Endothelial cell of umbilical vein (primary cell): ENCODE data around the gene C17orf78. TPM values are rescaled to one million over a fixed set of nuclear protein-coding genes. Genes with fewer than 3 reads are reported as not detected.

Experiments
- BruUV-seq: library from RNA; stranded (reverse); fragments of 400-500 nt; replicated peaks from 2 replicates; lab custom pipeline; 2021; lab: Mats Ljungman, UMichigan
- CTCF ChIA-PET: fragments of 300-600, 350-600 bp; sonication (Branson Sonifier 250); formaldehyde crosslinking; loops from one replicate; lab custom pipeline; 2021; ENCODE audit warnings: antibody characterized with exemption, inconsistent platforms; lab: Charles Lee
- POLR2A ChIA-PET: fragments of 300-600, 350-600 bp; sonication (Branson Sonifier 250); formaldehyde crosslinking; loops from one replicate; lab custom pipeline; 2021; ENCODE audit warnings: antibody characterized with exemption, inconsistent platforms; lab: Charles Lee
- DNase-seq: peaks from one replicate; pipeline ENCODE4 v3.0.0-alpha.2; 2011; ENCODE audit warnings: low read depth, low spot score
- FAIRE-seq: peaks from 2 replicates; lab custom pipeline; 2011; peaks lifted over from hg19 to GRCh38; lab: Jason Lieb, UNC
- H2AFZ ChIP-seq: 2 replicates; pipeline ENCODE4 v1.6.0; 2012; ENCODE audit warnings: low read depth, low read length, control low read depth, inconsistent platforms
- H3K27ac ChIP-seq: 2 replicates; pipeline ENCODE4 v1.5.1; 2011; ENCODE audit warnings: low read depth, mild to moderate bottlenecking, control low read depth, low read length, moderate library complexity; ENCODE audit not compliant: insufficient read depth
- H3K27me3 ChIP-seq, 2 experiments: 2 replicates each; pipeline versions ENCODE4 v1.6.0 to v1.6.1; 2011; ENCODE audit warnings: low read length in 2 of 2, mixed read lengths in 1 of 2; ENCODE audit not compliant: control insufficient read depth in 2 of 2, insufficient read depth in 2 of 2
- H3K36me3 ChIP-seq, 2 experiments: 2 replicates in 1 of 2; 3 replicates in 1 of 2; pipeline ENCODE4 v1.5.1; 2011; ENCODE audit warnings: low read length in 2 of 2, mild to moderate bottlenecking in 1 of 2, moderate library complexity in 1 of 2; ENCODE audit not compliant: control insufficient read depth in 2 of 2, insufficient read depth in 2 of 2; ENCODE audit errors: extremely low read depth in 1 of 2
- H3K4me1 ChIP-seq: 3 replicates; pipeline ENCODE4 v1.5.1; 2011; ENCODE audit warnings: mild to moderate bottlenecking, low read length; ENCODE audit not compliant: control insufficient read depth, insufficient read depth; ENCODE audit errors: extremely low read depth
- H3K4me2 ChIP-seq: 2 replicates; pipeline ENCODE4 v1.6.1; 2011; ENCODE audit warnings: low read length, control low read depth, mixed read lengths; ENCODE audit not compliant: insufficient read depth
- H3K4me3 ChIP-seq, 3 experiments: fragments of 200-600 bp in 1 of 3; sonication (generic), shearing (Covaris generic) in 1 of 3; replicated peaks in 1 of 3; 2 replicates each; pipeline ENCODE4 v1.5.1; 2011 to 2016; ENCODE audit warnings: control low read depth in 3 of 3, low read length in 3 of 3, mild to moderate bottlenecking in 2 of 3, inconsistent platforms in 1 of 3, low read depth in 1 of 3, moderate library complexity in 1 of 3; ENCODE audit not compliant: insufficient read depth in 1 of 3
- H3K79me2 ChIP-seq: 2 replicates; pipeline ENCODE4 v1.6.0; 2012; ENCODE audit warnings: low read length, inconsistent platforms; ENCODE audit not compliant: control insufficient read depth, insufficient read depth
- H3K9ac ChIP-seq: replicated peaks from 2 replicates; pipeline ENCODE3; 2011; ENCODE audit warnings: low read length, control low read depth; ENCODE audit not compliant: insufficient read depth; ENCODE audit errors: extremely low read depth
- H3K9me1 ChIP-seq: replicated peaks from 3 replicates; pipeline ENCODE4 v1.6.0; 2011; ENCODE audit warnings: mild to moderate bottlenecking, low read length; ENCODE audit not compliant: control insufficient read depth, insufficient read depth; ENCODE audit errors: extremely low read depth
- H3K9me3 ChIP-seq: replicated peaks from 2 replicates; pipeline ENCODE4 v1.5.1; 2012; ENCODE audit warnings: low read length, inconsistent platforms; ENCODE audit not compliant: control insufficient read depth, insufficient read depth
- H4K20me1 ChIP-seq: replicated peaks from 2 replicates; pipeline ENCODE3; 2011; ENCODE audit warnings: mild to moderate bottlenecking, low read length; ENCODE audit not compliant: control insufficient read depth, insufficient read depth; ENCODE audit errors: extremely low read depth
- EZH2 ChIP-seq: IDR thresholded peaks from 2 replicates; pipeline ENCODE4 v1.6.1; 2012; ENCODE audit warnings: borderline replicate concordance, low read depth, mild to moderate bottlenecking, moderate library complexity, low read length, inconsistent platforms; ENCODE audit not compliant: severe bottlenecking
- FOS ChIP-seq: IDR thresholded peaks from 2 replicates; pipeline ENCODE4 v1.6.1; 2011; ENCODE audit warnings: mild to moderate bottlenecking, low read length, moderate library complexity, borderline replicate concordance; ENCODE audit not compliant: insufficient read depth
- GATA2 ChIP-seq: IDR thresholded peaks from 2 replicates; pipeline ENCODE4 v1.7.0; 2011; ENCODE audit warnings: low read depth, mild to moderate bottlenecking, moderate library complexity, mixed read lengths, low read length; ENCODE audit not compliant: insufficient read length, insufficient read depth
- MYC ChIP-seq: IDR thresholded peaks from one replicate; pipeline ENCODE4 v1.6.1; 2011; ENCODE audit warnings: mild to moderate bottlenecking, low read depth, low read length
- POLR2AphosphoS5 ChIP-seq: IDR thresholded peaks from 2 replicates; pipeline ENCODE4 v1.6.1; 2012; ENCODE audit warnings: low read depth, mild to moderate bottlenecking, control low read depth, low read length, moderate library complexity; ENCODE audit not compliant: insufficient read depth
- dilution Hi-C: fragments of 300-500 bp; cut with MboI; formaldehyde crosslinking; loops from one replicate; pipeline ENCODE4 v1.15.0; 2019; ENCODE audit warnings: low sequenced_read_pairs; ENCODE audit not compliant: extremely low pct_ligation_motif_present
- intact Hi-C: fragments of 100-400 bp; cut with micrococcal nuclease; formaldehyde crosslinking; loops from one replicate; pipeline ENCODE4 v1.10.0; 2022
- polyA plus RNA-seq, 4 experiments: library from polyadenylated mRNA; depleted of rRNA in 3 of 4; stranded (reverse) in 3 of 4; unstranded in 1 of 4; fragments of >200 nt; gene quantifications; 2 replicates each; pipeline versions ENCODE4 v1.2.1 to v1.2.3, GENCODE V29; 2011 to 2012; ENCODE audit warnings: missing spikeins in 1 of 4
- total RNA-seq: library from RNA; stranded (reverse); gene quantifications from 2 replicates; pipeline ENCODE4 v1.2.3, GENCODE V29; 2021
- TF ChIP-seq, protein P1 (sequence below), 2 donors: IDR thresholded peaks; 1 replicate in 1 of 2; 2 replicates in 1 of 2; pipeline ENCODE4 v1.5.1; 2011; ENCODE audit warnings: low read length in 2 of 2, mild to moderate bottlenecking in 2 of 2, moderate library complexity in 2 of 2, control low read depth in 1 of 2, inconsistent platforms in 1 of 2, low read depth in 1 of 2; ENCODE audit not compliant: insufficient read depth in 1 of 2; ENCODE audit errors: extremely low read depth in 1 of 2

The C17orf78 gene
- total and polyA plus RNA-seq, 2 donors (not counting 3 experiments of a cell fraction or from before 2014, with no cell fraction given) = not detected

DNA sequence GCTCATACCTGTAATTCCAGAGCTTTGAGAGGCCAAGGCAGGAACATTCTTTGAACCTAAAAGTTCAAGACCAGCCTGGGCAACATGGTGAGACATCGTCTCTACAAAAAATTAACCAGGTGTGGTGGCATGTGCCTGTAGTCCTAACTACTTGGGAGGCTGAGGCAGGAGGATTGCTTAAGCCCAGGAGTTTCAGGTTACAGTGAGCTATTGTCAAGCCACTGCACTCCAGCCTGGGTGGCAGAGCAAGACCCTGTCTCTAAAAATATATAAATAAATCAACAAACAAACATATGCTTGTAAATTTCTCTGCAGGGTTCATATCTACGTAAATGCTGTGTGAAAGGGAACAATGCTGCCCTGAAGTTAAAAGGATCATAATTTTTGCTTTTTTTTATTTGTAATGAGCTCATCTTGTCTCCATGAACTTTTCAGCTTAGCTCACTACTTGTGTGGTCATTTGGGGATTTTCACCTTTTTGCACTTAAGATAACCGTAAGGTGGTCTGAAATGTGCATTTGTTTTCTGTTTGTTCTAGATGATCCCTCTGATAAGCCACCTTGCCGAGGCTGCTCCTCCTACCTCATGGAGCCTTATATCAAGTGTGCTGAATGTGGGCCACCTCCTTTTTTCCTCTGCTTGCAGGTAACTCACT, 47.3 kb downstream of the C17orf78 start:
- Histone ChIP-seq H3K4me3 (no peak overlapping the region), H2AFZ (no peak overlapping the region), H3K4me2 (no peak overlapping the region), H3K27ac (no peak overlapping the region), H3K9me3 (no peaks in the 10 kb centered on the region), H3K36me3 (peaks cover 0 to 6% of the 10 kb centered on the region in 2 experiments), H3K27me3 (no peaks in the 10 kb centered on the region), H3K9ac (no peak overlapping the region), H3K79me2 (no peaks in the 10 kb centered on the region), H4K20me1 (no peaks in the 10 kb centered on the region), H3K9me1 (no peaks in the 10 kb centered on the region), H3K4me1 (no peaks in the 10 kb centered on the region)
- dilution Hi-C loops (no loop called here), intact Hi-C loops (no loop called here)
- CTCF ChIA-PET = interaction anchor here (1.3 to 1.4 kb wide), 2 partner anchors 9 to 50 kb away, joined by 3 to 7 read pairs; no protein-coding TSS in a partner anchor
- POLR2A ChIA-PET = no interaction called here
- DNase-seq (no peak), FAIRE-seq (no peak)
- no TSS peak for BruUV-seq
- no peak for TF ChIP-seq POLR2AphosphoS5
- no peak for TF ChIP-seq EZH2
- TF ChIP-seq, protein P1, sequence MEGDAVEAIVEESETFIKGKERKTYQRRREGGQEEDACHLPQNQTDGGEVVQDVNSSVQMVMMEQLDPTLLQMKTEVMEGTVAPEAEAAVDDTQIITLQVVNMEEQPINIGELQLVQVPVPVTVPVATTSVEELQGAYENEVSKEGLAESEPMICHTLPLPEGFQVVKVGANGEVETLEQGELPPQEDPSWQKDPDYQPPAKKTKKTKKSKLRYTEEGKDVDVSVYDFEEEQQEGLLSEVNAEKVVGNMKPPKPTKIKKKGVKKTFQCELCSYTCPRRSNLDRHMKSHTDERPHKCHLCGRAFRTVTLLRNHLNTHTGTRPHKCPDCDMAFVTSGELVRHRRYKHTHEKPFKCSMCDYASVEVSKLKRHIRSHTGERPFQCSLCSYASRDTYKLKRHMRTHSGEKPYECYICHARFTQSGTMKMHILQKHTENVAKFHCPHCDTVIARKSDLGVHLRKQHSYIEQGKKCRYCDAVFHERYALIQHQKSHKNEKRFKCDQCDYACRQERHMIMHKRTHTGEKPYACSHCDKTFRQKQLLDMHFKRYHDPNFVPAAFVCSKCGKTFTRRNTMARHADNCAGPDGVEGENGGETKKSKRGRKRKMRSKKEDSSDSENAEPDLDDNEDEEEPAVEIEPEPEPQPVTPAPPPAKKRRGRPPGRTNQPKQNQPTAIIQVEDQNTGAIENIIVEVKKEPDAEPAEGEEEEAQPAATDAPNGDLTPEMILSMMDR (IDR thresholded peaks at IDR 0.05; ENCODE audit: extremely low read depth in 1 of 2, insufficient read depth in 1 of 2, low read depth in 1 of 2, low read length in 2 of 2) = no peak
- no peak for TF ChIP-seq GATA2
- TF ChIP-seq FOS = no peak
- TF ChIP-seq MYC = no peak
